Duodenal mucosa (tissue), 2 donors: ENCODE data around the gene CACNA1D.

ENCODE experiments used
- H3K27ac ChIP-seq: one replicate; pipeline ENCODE4 v1.7.0; 2013; ENCODE audit warnings: low read depth, low read length
- H3K27me3 ChIP-seq, 2 donors: one replicate each; pipeline ENCODE4 v1.7.0; 2013; ENCODE audit warnings: low read length in 2 of 2, control low read depth in 1 of 2; ENCODE audit not compliant: insufficient read depth in 2 of 2, control insufficient read depth in 1 of 2
- H3K36me3 ChIP-seq, 2 donors: one replicate each; pipeline ENCODE4 v1.7.0; 2013; ENCODE audit warnings: low read length in 2 of 2, control low read depth in 1 of 2; ENCODE audit not compliant: insufficient read depth in 2 of 2, control insufficient read depth in 1 of 2
- H3K4me1 ChIP-seq, 2 donors: one replicate each; pipeline ENCODE4 v1.7.0; 2013; ENCODE audit warnings: low read length in 2 of 2, control low read depth in 1 of 2; ENCODE audit not compliant: insufficient read depth in 2 of 2, control insufficient read depth in 1 of 2
- H3K4me3 ChIP-seq, 2 donors: one replicate each; pipeline ENCODE4 v1.7.0; 2013; ENCODE audit warnings: low read length in 2 of 2, low read depth in 1 of 2
- H3K9ac ChIP-seq, 2 donors: one replicate each; pipeline ENCODE4 v1.7.0; 2013; ENCODE audit warnings: low read length in 2 of 2, low read depth in 1 of 2
- H3K9me3 ChIP-seq, 2 donors: one replicate each; pipeline ENCODE4 v1.7.0; 2013; ENCODE audit warnings: low read length in 2 of 2, control low read depth in 1 of 2; ENCODE audit not compliant: control insufficient read depth in 1 of 2

CACNA1D gene

DNA sequence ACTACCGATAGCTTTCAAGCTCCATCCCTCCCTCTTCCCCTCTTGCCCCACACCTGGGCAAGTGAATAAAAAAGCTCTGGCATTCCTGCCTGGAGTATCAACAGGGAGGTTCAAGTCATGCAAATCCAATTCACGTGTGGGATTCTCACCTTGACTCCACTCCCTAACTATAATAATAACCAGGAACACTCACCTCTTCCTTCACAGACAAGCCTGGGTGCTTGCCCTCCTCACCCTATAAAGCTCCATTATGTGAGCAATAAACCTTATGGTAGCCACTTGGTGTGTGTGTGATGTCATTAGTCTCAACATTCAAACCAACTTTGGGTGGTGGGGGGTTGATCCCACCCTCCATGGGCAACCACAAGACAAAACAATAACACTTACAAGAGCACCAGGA is 335.2 kb downstream of the CACNA1D start:
- H3K4me3 ChIP-seq = no peak overlapping the region
- peaks cover 0 to 9% of the 10 kb centered on the region in 2 donors for H3K36me3 ChIP-seq
- H3K4me1 ChIP-seq = peaks cover 0 to 5% of the 10 kb centered on the region in 2 donors
- no peaks in the 10 kb centered on the region for H3K27me3 ChIP-seq
- no peak overlapping the region for H3K9ac ChIP-seq
- H3K9me3 ChIP-seq = no peaks in the 10 kb centered on the region
- no peak overlapping the region for H3K27ac ChIP-seq

- H3K36me3 ChIP-seq = peaks cover 0 to 12% of the 10 kb centered on the region in 2 donors
- no peak overlapping the region for H3K4me3 ChIP-seq
- no peak overlapping the region for H3K27ac ChIP-seq
- H3K27me3 ChIP-seq = no peaks in the 10 kb centered on the region
- peaks cover 0 to 5% of the 10 kb centered on the region in 2 donors for H3K4me1 ChIP-seq
- H3K9ac ChIP-seq = no peak overlapping the region
- no peaks in the 10 kb centered on the region for H3K9me3 ChIP-seq
Observed at GRCh38 chr3:53830944-53831343, 336.5 kb downstream of the CACNA1D start.

- Histone ChIP-seq H3K9me3 (no peaks in the 10 kb centered on the region), H3K27ac (no peak overlapping the region)
Observed at GRCh38 chr3:53833053-53833645, 338.7 kb downstream of the CACNA1D start.

DNA sequence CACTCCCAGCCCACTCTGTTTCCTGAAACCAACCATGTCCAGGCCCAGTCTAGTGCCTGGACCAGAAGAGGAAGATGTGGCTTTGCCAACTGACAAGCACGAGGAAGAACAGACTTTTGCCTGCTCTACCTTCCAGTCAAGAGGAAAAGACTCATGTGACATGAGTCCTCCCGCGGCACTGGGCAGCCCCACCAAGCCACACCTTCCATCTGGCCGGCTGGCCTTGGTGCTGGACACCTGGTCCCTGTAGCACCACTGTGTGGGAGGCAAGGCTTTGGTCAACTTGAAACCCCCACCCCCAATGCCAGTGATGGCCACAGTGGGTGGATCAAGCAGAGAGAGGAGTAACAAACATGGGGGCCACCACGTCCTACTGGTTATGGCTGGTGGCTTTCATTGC is 339.3 kb downstream of the CACNA1D start:
- no peaks in the 10 kb centered on the region for H3K27me3 ChIP-seq
- H3K36me3 ChIP-seq = peaks cover 2 to 24% of the 10 kb centered on the region in 2 donors
- no peak overlapping the region for H3K4me3 ChIP-seq
- no peak overlapping the region for H3K27ac ChIP-seq
- no peak overlapping the region for H3K9ac ChIP-seq
- H3K4me1 ChIP-seq = peaks cover 0 to 4% of the 10 kb centered on the region in 2 donors
- H3K9me3 ChIP-seq = no peaks in the 10 kb centered on the region

More at GRCh38 chr3:53833053-53833645, 338.7 kb downstream of the CACNA1D start:
- no peaks in the 10 kb centered on the region for H3K27me3 ChIP-seq
- H3K9ac ChIP-seq = no peak overlapping the region
- no peak overlapping the region for H3K4me3 ChIP-seq
- H3K36me3 ChIP-seq = peaks cover 0 to 19% of the 10 kb centered on the region in 2 donors
- H3K4me1 ChIP-seq = peaks cover 0 to 5% of the 10 kb centered on the region in 2 donors

GRCh38 chr3:53834429-53835095 is 340.2 kb downstream of the CACNA1D start:
- H3K36me3 ChIP-seq = peaks cover 7 to 31% of the 10 kb centered on the region in 2 donors
- H3K9me3 ChIP-seq = no peaks in the 10 kb centered on the region
- H3K9ac ChIP-seq = no peak overlapping the region
- no peak overlapping the region for H3K27ac ChIP-seq
- H3K4me3 ChIP-seq = no peak overlapping the region
- H3K4me1 ChIP-seq = no peaks in the 10 kb centered on the region
- H3K27me3 ChIP-seq = no peaks in the 10 kb centered on the region

DNA sequence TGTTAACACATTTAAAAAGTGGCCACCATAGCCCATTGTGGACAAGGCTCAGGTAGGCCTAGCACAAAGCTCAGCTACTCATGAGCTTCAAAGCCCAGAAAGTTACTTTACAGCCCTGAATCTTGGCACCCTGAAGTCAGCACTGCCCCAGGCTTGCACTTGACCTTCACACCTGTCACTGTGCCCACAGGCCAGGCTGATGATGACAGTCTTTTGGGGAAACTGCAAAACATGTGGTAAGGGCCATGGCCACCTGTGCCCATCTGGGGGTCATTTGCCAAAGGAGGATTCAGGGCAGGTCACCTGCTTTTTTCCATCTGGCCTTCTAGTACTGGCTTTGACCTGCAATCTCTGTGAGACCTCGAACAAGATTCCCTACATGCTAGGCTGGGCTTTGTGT is 340.8 kb downstream of the CACNA1D start:
- H3K27ac ChIP-seq = no peak overlapping the region
- H3K4me3 ChIP-seq = no peak overlapping the region
- H3K9me3 ChIP-seq = no peaks in the 10 kb centered on the region
- H3K36me3 ChIP-seq = peaks cover 7 to 31% of the 10 kb centered on the region in 2 donors
- H3K4me1 ChIP-seq = no peaks in the 10 kb centered on the region
- no peaks in the 10 kb centered on the region for H3K27me3 ChIP-seq
- H3K9ac ChIP-seq = no peak overlapping the region

- H3K4me1 ChIP-seq = peaks cover 0 to 3% of the 10 kb centered on the region in 2 donors
- H3K4me3 ChIP-seq = no peak overlapping the region
- H3K9ac ChIP-seq = no peak overlapping the region
- H3K36me3 ChIP-seq = peaks cover 7 to 31% of the 10 kb centered on the region in 2 donors
- no peaks in the 10 kb centered on the region for H3K27me3 ChIP-seq
- no peaks in the 10 kb centered on the region for H3K9me3 ChIP-seq
- H3K27ac ChIP-seq = no peak overlapping the region
Observed at GRCh38 chr3:53836084-53836872, 341.9 kb downstream of the CACNA1D start.

- Histone ChIP-seq H3K9ac (no peak overlapping the region), H3K4me3 (no peak overlapping the region), H3K27ac (no peak overlapping the region), H3K4me1 (peaks cover 3 to 7% of the 10 kb centered on the region in 2 donors), H3K9me3 (no peaks in the 10 kb centered on the region), H3K27me3 (no peaks in the 10 kb centered on the region), H3K36me3 (peaks cover 7 to 31% of the 10 kb centered on the region in 2 donors)
Observed at GRCh38 chr3:53837331-53837730, 342.9 kb downstream of the CACNA1D start.

GRCh38 chr3:53841296-53841695 is 346.9 kb downstream of the CACNA1D start:
- peaks cover 0 to 5% of the 10 kb centered on the region in 2 donors for H3K27me3 ChIP-seq
- no peaks in the 10 kb centered on the region for H3K9me3 ChIP-seq
- peaks cover 31 to 38% of the 10 kb centered on the region in 2 donors for H3K4me1 ChIP-seq
- peaks cover 7 to 17% of the 10 kb centered on the region in 2 donors for H3K36me3 ChIP-seq
- no peak overlapping the region for H3K9ac ChIP-seq
- no peak overlapping the region for H3K27ac ChIP-seq
- no peak overlapping the region for H3K4me3 ChIP-seq
